ENCODE measurements around the gene MYO5A.
"Not testable (repeated sequence)": the region's sequence is repeated elsewhere in the genome, so short reads cannot be mapped to it uniquely, and the experiment has no call there.

DNA sequence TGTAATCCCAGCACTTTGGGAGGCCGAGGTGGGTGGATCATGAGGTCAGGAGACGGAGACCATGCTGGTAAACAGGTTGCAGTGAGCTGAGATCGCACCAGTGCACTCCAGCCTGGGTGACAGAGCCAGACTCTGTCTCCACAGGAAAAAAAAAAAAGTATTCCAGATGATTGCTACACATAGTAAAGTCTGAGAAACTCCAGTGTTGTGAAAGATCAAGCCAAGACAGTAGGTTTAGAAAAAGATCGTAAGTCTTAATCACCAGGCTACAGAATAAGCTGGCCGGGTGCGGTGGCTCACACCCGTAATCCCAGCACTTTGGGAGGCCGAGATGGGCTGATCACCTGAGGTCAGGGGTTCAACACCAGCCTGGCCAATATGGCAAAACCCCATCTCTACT, 15.8 kb downstream of the MYO5A start:
- TF ChIP-seq, protein P1, sequence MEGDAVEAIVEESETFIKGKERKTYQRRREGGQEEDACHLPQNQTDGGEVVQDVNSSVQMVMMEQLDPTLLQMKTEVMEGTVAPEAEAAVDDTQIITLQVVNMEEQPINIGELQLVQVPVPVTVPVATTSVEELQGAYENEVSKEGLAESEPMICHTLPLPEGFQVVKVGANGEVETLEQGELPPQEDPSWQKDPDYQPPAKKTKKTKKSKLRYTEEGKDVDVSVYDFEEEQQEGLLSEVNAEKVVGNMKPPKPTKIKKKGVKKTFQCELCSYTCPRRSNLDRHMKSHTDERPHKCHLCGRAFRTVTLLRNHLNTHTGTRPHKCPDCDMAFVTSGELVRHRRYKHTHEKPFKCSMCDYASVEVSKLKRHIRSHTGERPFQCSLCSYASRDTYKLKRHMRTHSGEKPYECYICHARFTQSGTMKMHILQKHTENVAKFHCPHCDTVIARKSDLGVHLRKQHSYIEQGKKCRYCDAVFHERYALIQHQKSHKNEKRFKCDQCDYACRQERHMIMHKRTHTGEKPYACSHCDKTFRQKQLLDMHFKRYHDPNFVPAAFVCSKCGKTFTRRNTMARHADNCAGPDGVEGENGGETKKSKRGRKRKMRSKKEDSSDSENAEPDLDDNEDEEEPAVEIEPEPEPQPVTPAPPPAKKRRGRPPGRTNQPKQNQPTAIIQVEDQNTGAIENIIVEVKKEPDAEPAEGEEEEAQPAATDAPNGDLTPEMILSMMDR (IDR thresholded peaks at IDR 0.05 in 4 of 5, conservative IDR thresholded peaks at IDR 0.05 in 1 of 5): not testable (repeated sequence)
- not testable (repeated sequence) for TF ChIP-seq POLR2A (IDR thresholded peaks at IDR 0.05)

All from gastrocnemius medialis (tissue), 4 donors.